Measurements from ENCODE around the gene ILK.

ILK gene

GRCh38 chr11:6607190-6607795 lies 3.7 kb downstream of the ILK start:
- DNase-seq: no peak

- DNase-seq: no peak
Measured at GRCh38 chr11:6608011-6608410, 4.4 kb downstream of the ILK start.

GRCh38 chr11:6608726-6609501 lies 5.3 kb downstream of the ILK start:
- no peak for DNase-seq

- no peak for DNase-seq
Measured at GRCh38 chr11:6609502-6610015, 6.0 kb downstream of the ILK start.

GRCh38 chr11:6610591-6610990 lies 7.0 kb downstream of the ILK start:
- no peak for DNase-seq

- DNase-seq: no peak
Measured at GRCh38 chr11:6611092-6611962, 7.8 kb downstream of the ILK start.

- DNase-seq: no peak
Measured at GRCh38 chr11:6611963-6612212, 8.3 kb downstream of the ILK start.

- peak; percentile 91 for DNase-seq
Measured at GRCh38 chr11:6612213-6613041, 8.9 kb downstream of the ILK start, which contains the start of gene TAF10. Gene TAF10, minus strand, starts transcription at chr11:6612216. Its CDS starts 27 bp downstream, at chr11:6612189.

GRCh38 chr11:6613496-6613895 lies 9.9 kb downstream of the ILK start:
- DNase-seq: no peak

GRCh38 chr11:6614446-6614845 lies 10.9 kb downstream of the ILK start:
- no peak for DNase-seq

- DNase-seq: no peak
Measured at GRCh38 chr11:6615046-6615445, 11.5 kb downstream of the ILK start.

- DNase-seq: no peak
Measured at GRCh38 chr11:6615882-6616585, 12.5 kb downstream of the ILK start.

GRCh38 chr11:6616596-6617250 lies 13.1 kb downstream of the ILK start:
- DNase-seq: no peak

- no peak for DNase-seq
Measured at GRCh38 chr11:6617315-6617781, 13.8 kb downstream of the ILK start.

GRCh38 chr11:6618117-6619003 lies 14.8 kb downstream of the ILK start:
- DNase-seq: peak; percentile 53

- DNase-seq: peak; percentile 84
Measured at GRCh38 chr11:6619004-6619745, 15.6 kb downstream of the ILK start, which contains the start of gene TPP1. Gene TPP1, minus strand, starts transcription at chr11:6619422. Its CDS starts 22 bp downstream, at chr11:6619400.

- DNase-seq: no peak
Measured at GRCh38 chr11:6620636-6621035, 17.1 kb downstream of the ILK start.

GRCh38 chr11:6621711-6622211 lies 18.2 kb downstream of the ILK start:
- DNase-seq: no peak
